B cell (primary cell): ENCODE data around the gene ARHGAP40. TPM values are rescaled to one million over a fixed set of nuclear protein-coding genes. Genes with fewer than 3 reads are reported as not detected.

Experiments used
- ATAC-seq: fragments of 200-7000 bp; cut with Tn5 transposase; one replicate; pipeline ENCODE4 v1.10.0; 2021; ENCODE audit warnings: low read depth, mild to moderate bottlenecking, moderate number of reproducible peaks, moderate library complexity
- CTCF ChIA-PET: fragments of 350-600 bp; sonication (Branson Sonifier 250); formaldehyde crosslinking; loops from one replicate; lab custom pipeline; 2021; ENCODE audit warnings: antibody characterized with exemption, inconsistent platforms; lab: Charles Lee
- POLR2A ChIA-PET: fragments of 350-600 bp; sonication (Branson Sonifier 250); formaldehyde crosslinking; loops from one replicate; lab custom pipeline; 2021; ENCODE audit warnings: antibody characterized with exemption; lab: Charles Lee
- DNase-seq: peaks from one replicate; pipeline ENCODE4 v3.0.0; 2013
- H2AFZ ChIP-seq: 2 replicates; pipeline ENCODE4 v1.6.1; 2012; ENCODE audit warnings: mild to moderate bottlenecking, low read depth, low read length; ENCODE audit not compliant: insufficient read depth, poor library complexity, severe bottlenecking
- H3K27ac ChIP-seq, 2 donors: 1 replicate in 1 of 2; 2 replicates in 1 of 2; pipeline ENCODE4 v1.5.1; 2012 to 2013; ENCODE audit warnings: low read length in 2 of 2, mild to moderate bottlenecking in 2 of 2, moderate library complexity in 1 of 2
- H3K27me3 ChIP-seq, 4 experiments: fragments of 200-600 bp in 1 of 4; sonication (generic) in 1 of 4; replicated peaks in 1 of 4; 1 replicate in 2 of 4; 2 replicates in 2 of 4; pipeline versions ENCODE4 v1.6.1 to v1.7.0; 2013 to 2016; ENCODE audit warnings: low read length in 3 of 4, mild to moderate bottlenecking in 2 of 4, mixed read lengths in 1 of 4, moderate library complexity in 1 of 4; ENCODE audit not compliant: insufficient read depth in 4 of 4, control insufficient read depth in 3 of 4; ENCODE audit errors: control extremely low read depth in 1 of 4
- H3K36me3 ChIP-seq, 2 experiments: replicated peaks in 1 of 2; 1 replicate in 1 of 2; 2 replicates in 1 of 2; pipeline versions ENCODE4 v1.6.1 to v1.7.1; 2013; ENCODE audit warnings: low read length in 1 of 2; ENCODE audit not compliant: insufficient read depth in 2 of 2, control insufficient read depth in 1 of 2; ENCODE audit errors: control extremely low read depth in 1 of 2, extremely low read depth in 1 of 2
- H3K4me1 ChIP-seq, 2 donors: fragments of 200-600 bp in 1 of 2; sonication (generic) in 1 of 2; 1 replicate in 1 of 2; 2 replicates in 1 of 2; pipeline versions ENCODE4 v1.5.1 to v1.6.1; 2013 to 2017; ENCODE audit warnings: low read length in 2 of 2; ENCODE audit not compliant: control insufficient read depth in 2 of 2, insufficient read depth in 2 of 2
- H3K4me2 ChIP-seq: replicated peaks from 2 replicates; pipeline ENCODE3; 2012; ENCODE audit warnings: mild to moderate bottlenecking, low read depth, low read length; ENCODE audit not compliant: poor library complexity, severe bottlenecking
- H3K4me3 ChIP-seq, 5 experiments: fragments of 200-600 bp in 1 of 5; sonication (generic) in 1 of 5; 1 replicate in 3 of 5; 2 replicates in 2 of 5; pipeline versions ENCODE4 v1.5.1 to v1.7.0; 2011 to 2016; ENCODE audit warnings: low read length in 4 of 5, mild to moderate bottlenecking in 4 of 5, low read depth in 2 of 5, control low read depth in 1 of 5, moderate library complexity in 1 of 5; ENCODE audit not compliant: insufficient read depth in 1 of 5; ENCODE audit errors: control extremely low read depth in 1 of 5, extremely low read depth in 1 of 5
- H3K79me2 ChIP-seq: fragments of 200-600 bp; sonication (generic); one replicate; pipeline ENCODE4 v1.6.0; 2016; ENCODE audit warnings: low read length; ENCODE audit not compliant: control insufficient read depth, insufficient read depth
- H3K9ac ChIP-seq: fragments of 200-600 bp; sonication (generic); 2 replicates; pipeline ENCODE4 v1.6.1; 2017; ENCODE audit warnings: mild to moderate bottlenecking, low read length, moderate library complexity
- H3K9me3 ChIP-seq, 3 donors: one replicate each; pipeline versions ENCODE4 v1.6.1 to v1.7.1; 2013; ENCODE audit warnings: low read length in 2 of 3; ENCODE audit not compliant: control insufficient read depth in 2 of 3, insufficient read depth in 1 of 3; ENCODE audit errors: control extremely low read depth in 1 of 3
- H4K20me1 ChIP-seq: 2 replicates; pipeline ENCODE4 v1.6.0; 2012; ENCODE audit warnings: mild to moderate bottlenecking, low read length; ENCODE audit not compliant: insufficient read depth, control insufficient read depth, poor library complexity, severe bottlenecking
- H3K27ac Mint-ChIP-seq: one replicate; pipeline ENCODE4 v1.8.0; 2021; ENCODE audit warnings: mixed read lengths
- H3K27me3 Mint-ChIP-seq: one replicate; pipeline ENCODE4 v1.8.0; 2021; ENCODE audit warnings: mixed read lengths
- H3K4me1 Mint-ChIP-seq: one replicate; pipeline ENCODE4 v1.8.0; 2021; ENCODE audit warnings: mixed read lengths
- H3K4me3 Mint-ChIP-seq: one replicate; pipeline ENCODE4 v1.8.0; 2021; ENCODE audit warnings: mixed read lengths
- H3K9me3 Mint-ChIP-seq: one replicate; pipeline ENCODE4 v1.8.0; 2022; ENCODE audit warnings: mixed read lengths; ENCODE audit not compliant: insufficient read depth
- EZH2 ChIP-seq: IDR thresholded peaks from 2 replicates; pipeline ENCODE4 v1.6.1; 2012; ENCODE audit warnings: borderline replicate concordance, low read depth, mild to moderate bottlenecking, moderate library complexity, low read length; ENCODE audit not compliant: insufficient read depth, poor library complexity, severe bottlenecking
- WGBS: methylation state at CpG from one replicate; pipeline ENCODE4 v1.1.5; 2013; ENCODE audit warnings: missing lambda C conversion rate; ENCODE audit not compliant: insufficient coverage; 5-methylcytosine and 5-hydroxymethylcytosine counted together
- intact Hi-C: fragments of 100-400 bp; cut with micrococcal nuclease; formaldehyde crosslinking; loops from one replicate; pipeline ENCODE4 v1.10.0; 2022
- polyA plus RNA-seq: library from polyadenylated mRNA; depleted of rRNA; stranded (reverse); fragments of >200 nt; gene quantifications from 2 replicates; pipeline ENCODE4 v1.2.3, GENCODE V29; 2012
- total RNA-seq, 2 donors: library from RNA; stranded (reverse); fragments of 120-200 nt in 1 of 2; gene quantifications; 1 replicate in 1 of 2; 2 replicates in 1 of 2; pipeline versions ENCODE4 v1.2.3 to v1.2.4, GENCODE V29; 2013 to 2022
- TF ChIP-seq, protein P1 (sequence below): fragments of 200-600 bp; IDR thresholded peaks from one replicate; pipeline ENCODE4 v1.8.0; 2022; ENCODE audit warnings: antibody characterized with exemption, mild to moderate bottlenecking

The ARHGAP40 gene
- total and polyA plus RNA-seq, 2 donors (not counting 1 experiment from before 2014, with no cell fraction given), result not detected

- no peaks in the 10 kb centered on the region for H4K20me1 ChIP-seq
- H3K36me3 ChIP-seq, result no peaks in the 10 kb centered on the region
- DNase-seq (no peak), ATAC-seq (no peak)
- no peaks in the 10 kb centered on the region for H3K9me3 ChIP-seq
- TF ChIP-seq, protein P1, sequence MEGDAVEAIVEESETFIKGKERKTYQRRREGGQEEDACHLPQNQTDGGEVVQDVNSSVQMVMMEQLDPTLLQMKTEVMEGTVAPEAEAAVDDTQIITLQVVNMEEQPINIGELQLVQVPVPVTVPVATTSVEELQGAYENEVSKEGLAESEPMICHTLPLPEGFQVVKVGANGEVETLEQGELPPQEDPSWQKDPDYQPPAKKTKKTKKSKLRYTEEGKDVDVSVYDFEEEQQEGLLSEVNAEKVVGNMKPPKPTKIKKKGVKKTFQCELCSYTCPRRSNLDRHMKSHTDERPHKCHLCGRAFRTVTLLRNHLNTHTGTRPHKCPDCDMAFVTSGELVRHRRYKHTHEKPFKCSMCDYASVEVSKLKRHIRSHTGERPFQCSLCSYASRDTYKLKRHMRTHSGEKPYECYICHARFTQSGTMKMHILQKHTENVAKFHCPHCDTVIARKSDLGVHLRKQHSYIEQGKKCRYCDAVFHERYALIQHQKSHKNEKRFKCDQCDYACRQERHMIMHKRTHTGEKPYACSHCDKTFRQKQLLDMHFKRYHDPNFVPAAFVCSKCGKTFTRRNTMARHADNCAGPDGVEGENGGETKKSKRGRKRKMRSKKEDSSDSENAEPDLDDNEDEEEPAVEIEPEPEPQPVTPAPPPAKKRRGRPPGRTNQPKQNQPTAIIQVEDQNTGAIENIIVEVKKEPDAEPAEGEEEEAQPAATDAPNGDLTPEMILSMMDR, result no peak
- no peak for TF ChIP-seq EZH2
- H3K27me3 ChIP-seq, result peaks cover 0 to 20% (median 10%) of the 10 kb centered on the region in 4 experiments
- WGBS, result 21% methylated on average over 6 of the region's 12 CpGs
- intact Hi-C loops, result no loop called here
- H3K27me3 Mint-ChIP-seq, result peaks cover 59% of the 10 kb centered on the region
- H2AFZ ChIP-seq, result no peak overlapping the region
- no peak overlapping the region for H3K9ac ChIP-seq
- ChIA-PET POLR2A (no interaction called here), CTCF (no interaction called here)
- H3K9me3 Mint-ChIP-seq, result no peaks in the 10 kb centered on the region
- H3K4me3 Mint-ChIP-seq, result no peak overlapping the region
- no peak overlapping the region for H3K4me3 ChIP-seq
- no peak overlapping the region for H3K4me2 ChIP-seq
- peaks cover 1% of the 10 kb centered on the region for H3K4me1 Mint-ChIP-seq
- no peaks in the 10 kb centered on the region for H3K79me2 ChIP-seq
- no peak overlapping the region for H3K27ac ChIP-seq
- H3K27ac Mint-ChIP-seq, result no peak overlapping the region
- H3K4me1 ChIP-seq, result no peaks in the 10 kb centered on the region
Observed at GRCh38 chr20:38607351-38607750, 5.7 kb downstream of the ARHGAP40 start.

DNA sequence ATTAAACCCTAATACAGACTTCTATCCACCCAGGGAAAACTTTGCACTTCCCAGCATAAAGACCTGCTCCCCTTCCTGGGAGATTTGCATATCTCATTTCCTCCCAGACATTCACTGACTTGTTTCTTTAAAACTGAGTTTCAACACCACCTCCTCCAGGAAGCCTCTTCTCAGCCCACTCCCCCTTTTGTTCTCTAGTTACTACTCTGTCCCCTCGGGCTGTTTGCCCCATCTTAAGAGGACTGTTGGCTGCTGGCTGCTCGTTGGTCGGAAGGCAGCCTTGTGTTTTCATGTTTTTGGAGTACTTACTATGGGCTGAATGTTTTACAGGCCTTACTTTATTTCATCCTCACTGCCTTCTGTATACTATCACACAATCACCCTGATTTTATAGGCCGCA lies 6.6 kb downstream of the ARHGAP40 start:
- ATAC-seq (no peak), DNase-seq (no peak)
- intact Hi-C loops, result no loop called here
- Histone ChIP-seq H3K27me3 (peaks cover 0 to 19% (median 8%) of the 10 kb centered on the region in 4 experiments), H3K79me2 (no peaks in the 10 kb centered on the region), H3K9me3 (no peaks in the 10 kb centered on the region), H3K27ac (no peak overlapping the region), H3K4me1 (no peaks in the 10 kb centered on the region), H3K9ac (no peak overlapping the region), H2AFZ (no peak overlapping the region), H3K4me2 (no peak overlapping the region), H3K4me3 (no peak overlapping the region), H3K36me3 (no peaks in the 10 kb centered on the region), H4K20me1 (no peaks in the 10 kb centered on the region)
- POLR2A ChIA-PET, result no interaction called here
- CTCF ChIA-PET, result no interaction called here
- H3K27ac Mint-ChIP-seq, result no peak overlapping the region
- TF ChIP-seq, protein P1, result no peak
- TF ChIP-seq EZH2, result no peak
- no peak overlapping the region for H3K4me3 Mint-ChIP-seq
- H3K4me1 Mint-ChIP-seq, result no peaks in the 10 kb centered on the region
- H3K27me3 Mint-ChIP-seq, result peaks cover 61% of the 10 kb centered on the region
- WGBS, result 100% methylated on average over 1 of the region's 4 CpGs
- no peaks in the 10 kb centered on the region for H3K9me3 Mint-ChIP-seq
